ENCODE results near the gene FAAH.

The FAAH gene

GRCh38 chr1:46379996-46380395 is 14.1 kb upstream of the FAAH start:
- Histone ChIP-seq H3K9ac (no peak overlapping the region), H3K36me3 (ENCODE audit: insufficient read depth) (no peaks in the 10 kb centered on the region), H3K4me1 (ENCODE audit: low read depth, poor library complexity, severe bottlenecking) (no peaks in the 10 kb centered on the region), H3K4me2 (no peak overlapping the region), H4K20me1 (ENCODE audit: insufficient read depth) (no peaks in the 10 kb centered on the region), H3K27me3 (ENCODE audit: insufficient read depth, low read depth) (no peaks in the 10 kb centered on the region), H3K4me3 (IDR thresholded peaks at IDR 0.05; ENCODE audit: insufficient read depth, low read depth, low read length) (no peak overlapping the region), H2AFZ (ENCODE audit: low read depth) (no peak overlapping the region), H3K27ac (no peak overlapping the region), H3K79me2 (ENCODE audit: insufficient read depth, low read depth) (no peaks in the 10 kb centered on the region)
- no peak for TF ChIP-seq CTCF (conservative IDR thresholded peaks at IDR 0.05; ENCODE audit: low read depth, low read length)

GRCh38 chr1:46380508-46380907 is 13.6 kb upstream of the FAAH start:
- no peak for TF ChIP-seq CTCF (conservative IDR thresholded peaks at IDR 0.05; ENCODE audit: low read depth, low read length)
- Histone ChIP-seq H4K20me1 (ENCODE audit: insufficient read depth) (no peaks in the 10 kb centered on the region), H3K4me1 (ENCODE audit: low read depth, poor library complexity, severe bottlenecking) (no peaks in the 10 kb centered on the region), H3K79me2 (ENCODE audit: insufficient read depth, low read depth) (no peaks in the 10 kb centered on the region), H3K4me2 (no peak overlapping the region), H3K9ac (no peak overlapping the region), H2AFZ (ENCODE audit: low read depth) (no peak overlapping the region), H3K4me3 (IDR thresholded peaks at IDR 0.05; ENCODE audit: insufficient read depth, low read depth, low read length) (no peak overlapping the region), H3K27ac (no peak overlapping the region), H3K27me3 (ENCODE audit: insufficient read depth, low read depth) (no peaks in the 10 kb centered on the region), H3K36me3 (ENCODE audit: insufficient read depth) (no peaks in the 10 kb centered on the region)

- no peak for TF ChIP-seq CTCF (conservative IDR thresholded peaks at IDR 0.05; ENCODE audit: low read depth, low read length)
- no peaks in the 10 kb centered on the region for H3K27me3 ChIP-seq (ENCODE audit: insufficient read depth, low read depth)
- no peaks in the 10 kb centered on the region for H4K20me1 ChIP-seq (ENCODE audit: insufficient read depth)
- peaks cover 3% of the 10 kb centered on the region for H3K4me1 ChIP-seq (ENCODE audit: low read depth, poor library complexity, severe bottlenecking)
- H3K36me3 ChIP-seq (ENCODE audit: insufficient read depth): no peaks in the 10 kb centered on the region
- H3K4me3 ChIP-seq (IDR thresholded peaks at IDR 0.05; ENCODE audit: insufficient read depth, low read depth, low read length): no peak overlapping the region
- H3K79me2 ChIP-seq (ENCODE audit: insufficient read depth, low read depth): no peaks in the 10 kb centered on the region
- 0 out of 2 replicates have a peak overlapping the region, but pooled peaks have one; percentile 75 for H2AFZ ChIP-seq (ENCODE audit: low read depth)
- H3K9ac ChIP-seq: no peak overlapping the region
- H3K4me2 ChIP-seq: peak overlapping the region; percentile 41; the same call in 1 of the 2 replicates
- no peak overlapping the region for H3K27ac ChIP-seq
Measured at GRCh38 chr1:46393510-46393909, 607 bp upstream of the FAAH start.

- no peak for TF ChIP-seq CTCF (conservative IDR thresholded peaks at IDR 0.05; ENCODE audit: low read depth, low read length)
- peak overlapping the region; percentile 75 for H2AFZ ChIP-seq (ENCODE audit: low read depth)
- no peaks in the 10 kb centered on the region for H3K36me3 ChIP-seq (ENCODE audit: insufficient read depth)
- peaks cover 3% of the 10 kb centered on the region for H3K4me1 ChIP-seq (ENCODE audit: low read depth, poor library complexity, severe bottlenecking)
- peak overlapping the region; percentile 86 for H3K4me2 ChIP-seq
- peak overlapping the region; percentile 69 for H3K4me3 ChIP-seq (IDR thresholded peaks at IDR 0.05; ENCODE audit: insufficient read depth, low read depth, low read length)
- H3K79me2 ChIP-seq (ENCODE audit: insufficient read depth, low read depth): no peaks in the 10 kb centered on the region
- H3K9ac ChIP-seq: peak overlapping the region; percentile 52; the same call in 1 of the 2 replicates
- H4K20me1 ChIP-seq (ENCODE audit: insufficient read depth): no peaks in the 10 kb centered on the region
- H3K27ac ChIP-seq: no peak overlapping the region
- no peaks in the 10 kb centered on the region for H3K27me3 ChIP-seq (ENCODE audit: insufficient read depth, low read depth)
Measured at GRCh38 chr1:46394872-46395465, 852 bp downstream of the FAAH start.
